ENCODE measurements around the gene RGS17.
"Not testable (repeated sequence)": the region's sequence is repeated elsewhere in the genome, so short reads cannot be mapped to it uniquely, and the experiment has no call there.

The RGS17 gene

GRCh38 chr6:152984513-152984872 is 146.6 kb downstream of the RGS17 start:
- no peak for DNase-seq (ENCODE audit: low spot score)

- DNase-seq (ENCODE audit: low spot score), result peak; percentile 85
Observed at GRCh38 chr6:152983637-152984512, 147.2 kb downstream of the RGS17 start.

GRCh38 chr6:152982904-152983636 is 148.0 kb downstream of the RGS17 start, which contains the start of gene FBXO5:
Gene FBXO5 (minus strand): TSS chr6:152983041. CDS start chr6:152982959, 82 bp downstream.
- DNase-seq (ENCODE audit: low spot score), result peak; percentile 97

DNA sequence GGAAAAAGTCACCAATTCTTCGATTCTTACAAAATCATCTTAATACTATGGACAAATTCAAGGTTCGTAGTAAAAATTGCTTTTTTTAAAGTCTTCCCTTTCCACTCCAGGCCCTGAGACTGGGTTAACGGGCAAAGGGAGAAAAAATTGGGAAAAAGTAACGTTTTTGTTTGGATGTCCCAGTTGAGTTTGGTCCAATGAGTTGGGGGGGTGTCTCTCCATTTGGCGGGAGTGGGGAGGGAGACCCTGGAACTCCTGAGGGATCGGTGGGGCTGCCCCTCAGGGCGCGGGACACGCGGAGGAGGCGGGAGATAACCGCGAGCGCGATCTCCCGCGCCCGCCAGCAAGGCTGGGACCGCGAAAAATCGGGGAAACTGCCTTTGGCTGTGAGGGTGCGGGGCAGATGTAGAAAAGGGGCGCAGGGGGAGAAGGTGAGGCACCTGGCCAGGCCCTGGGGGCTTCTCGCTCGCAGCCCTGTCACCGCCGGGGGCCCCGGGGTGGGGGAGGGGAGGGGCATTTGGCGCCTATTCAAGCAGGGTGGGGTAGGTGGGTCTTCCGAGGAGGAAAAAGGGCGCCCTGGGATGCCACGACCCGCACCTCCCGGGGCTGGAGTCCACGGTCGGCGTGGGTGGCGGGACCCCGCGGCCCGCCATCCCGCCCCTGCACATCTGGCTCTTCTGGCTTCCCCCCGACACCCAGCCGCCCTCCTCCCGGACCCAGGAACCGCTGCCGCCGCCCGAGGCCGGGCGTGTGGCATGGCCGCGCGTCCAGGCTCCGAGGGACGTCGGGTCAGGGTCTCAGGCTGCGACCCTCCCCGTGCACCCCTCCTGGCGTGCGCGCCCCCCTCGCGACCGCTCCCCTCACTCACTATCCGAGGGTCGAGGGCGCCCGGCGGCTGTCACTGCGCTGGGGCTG is 148.8 kb downstream of the RGS17 start:
- DNase-seq (ENCODE audit: low spot score), result no peak

- no peak for DNase-seq (ENCODE audit: low spot score)
Observed at GRCh38 chr6:152981219-152981618, 149.9 kb downstream of the RGS17 start.

DNA sequence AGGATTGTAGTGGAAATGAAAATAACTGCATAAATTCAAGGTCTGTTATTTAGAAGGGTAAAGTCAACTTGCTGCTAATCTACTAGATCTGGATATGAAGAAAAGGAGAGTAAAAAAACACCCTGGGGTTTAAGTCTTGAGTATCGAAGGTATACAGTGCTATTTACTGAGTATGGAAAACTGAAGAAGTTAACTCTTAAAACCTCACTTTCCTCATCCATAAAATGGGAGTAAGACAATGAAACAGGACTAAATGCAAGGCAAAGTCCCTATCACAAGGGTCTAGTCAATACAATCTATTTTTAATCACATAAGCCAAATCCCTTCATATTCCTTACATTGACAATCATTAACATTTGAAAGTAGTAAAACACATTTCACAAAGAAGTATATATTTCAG is 150.4 kb downstream of the RGS17 start:
- no peak for DNase-seq (ENCODE audit: low spot score)

DNA sequence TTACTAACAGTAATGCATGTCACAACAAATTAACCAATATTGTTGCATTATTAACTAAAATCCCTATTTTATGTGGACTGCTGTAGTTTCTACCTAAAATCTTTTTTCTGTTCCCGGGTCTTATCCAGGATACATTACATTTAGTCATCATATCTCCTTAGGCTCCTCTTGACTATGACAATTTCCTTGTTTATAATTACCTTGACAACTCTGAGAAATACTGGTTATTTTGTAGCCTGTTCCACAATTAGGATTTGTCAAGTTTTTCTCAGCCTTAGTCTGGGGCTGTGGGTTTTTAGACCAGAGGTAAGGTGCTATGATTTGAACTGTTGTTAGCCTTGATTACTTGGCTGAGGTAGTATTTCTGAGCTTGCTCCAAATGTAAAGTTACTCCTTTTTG is 152.0 kb downstream of the RGS17 start:
- DNase-seq (ENCODE audit: low spot score), result no peak

DNA sequence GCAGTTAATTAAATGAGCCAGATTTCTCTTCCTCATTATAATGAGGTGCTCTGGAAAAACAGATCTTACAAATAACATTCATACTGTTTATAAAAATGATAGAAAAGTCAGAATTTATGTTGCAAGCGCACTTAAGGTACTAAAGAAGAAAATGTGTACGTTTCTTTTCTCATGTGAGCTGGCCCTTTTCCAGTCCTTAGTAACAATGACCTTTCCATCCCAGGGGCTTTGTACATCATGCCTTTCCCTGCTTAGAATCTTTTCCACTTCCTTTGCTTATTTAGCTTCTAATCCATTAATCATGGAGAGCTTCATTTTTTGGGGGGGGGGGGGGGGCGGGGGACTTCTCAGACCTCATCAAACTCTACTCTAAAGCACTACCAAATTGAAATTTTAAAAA is 153.0 kb downstream of the RGS17 start:
- no peak for DNase-seq (ENCODE audit: low spot score)

GRCh38 chr6:152977556-152977955 is 153.5 kb downstream of the RGS17 start:
- no peak for DNase-seq (ENCODE audit: low spot score)

GRCh38 chr6:152976749-152977148 is 154.3 kb downstream of the RGS17 start:
- DNase-seq (ENCODE audit: low spot score), result no peak

GRCh38 chr6:152975204-152975915 is 155.7 kb downstream of the RGS17 start:
- DNase-seq (ENCODE audit: low spot score), result peak; percentile 46

- no peak for DNase-seq (ENCODE audit: low spot score)
Observed at GRCh38 chr6:152973916-152974315, 157.2 kb downstream of the RGS17 start.

GRCh38 chr6:152969688-152970418 is 161.2 kb downstream of the RGS17 start:
- DNase-seq (ENCODE audit: low spot score), result no peak

DNA sequence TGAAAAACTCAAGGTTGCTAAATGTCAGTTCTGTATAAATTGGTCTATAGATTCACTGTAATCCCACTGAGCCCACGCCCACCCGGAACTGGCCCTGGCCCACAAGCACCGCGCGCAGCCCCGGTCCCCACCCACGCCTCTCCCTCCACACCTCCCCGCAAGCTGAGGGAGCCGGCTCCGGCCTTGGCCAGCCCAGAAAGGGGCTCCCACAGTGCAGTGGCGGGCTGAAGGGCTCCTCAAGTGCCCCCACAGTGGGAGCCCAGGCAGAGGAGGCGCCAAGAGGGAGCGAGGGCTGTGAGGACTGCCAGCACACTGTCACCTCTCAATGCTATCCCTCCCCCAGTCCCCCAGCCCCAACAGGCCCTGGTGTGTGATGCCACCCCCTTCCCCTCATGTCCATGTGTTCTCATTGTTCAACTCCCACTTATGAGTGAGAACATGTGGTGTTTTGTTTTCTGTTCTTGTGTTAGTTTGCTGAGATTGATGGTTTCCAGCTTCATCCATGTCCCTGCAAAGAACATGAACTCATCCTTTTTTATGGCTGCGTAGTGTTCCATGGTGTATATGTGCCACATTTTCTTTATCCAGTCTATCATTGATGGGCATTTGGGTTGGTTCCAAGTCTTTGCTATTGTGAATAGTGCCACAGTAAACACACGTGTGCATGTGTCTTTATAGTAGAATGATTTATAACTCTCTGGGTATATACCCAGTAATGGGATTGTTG is 164.8 kb downstream of the RGS17 start:
- DNase-seq (ENCODE audit: low spot score), result not testable (repeated sequence)

DNA sequence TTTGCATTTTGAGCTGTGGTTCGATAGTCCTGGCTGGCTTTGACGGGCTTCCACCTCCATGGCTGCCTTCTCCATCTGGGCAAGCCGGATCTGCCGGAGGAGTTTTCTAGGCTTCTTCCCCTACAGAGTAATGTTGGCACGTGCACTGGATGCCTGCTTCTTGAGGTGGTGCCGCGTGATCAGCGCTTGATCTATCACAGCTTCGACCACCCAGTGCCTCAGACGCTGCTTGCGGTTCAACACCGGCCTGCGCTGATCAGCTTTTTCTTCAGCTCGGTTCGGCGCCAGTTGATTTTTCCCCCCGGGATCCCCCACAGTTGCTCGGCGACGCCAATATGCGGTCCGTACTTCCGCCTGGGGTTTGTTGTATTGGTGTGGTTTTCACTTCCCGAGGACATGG is 171.7 kb downstream of the RGS17 start:
- no peak for DNase-seq (ENCODE audit: low spot score)

GRCh38 chr6:152957796-152958195 is 173.3 kb downstream of the RGS17 start:
- no peak for DNase-seq (ENCODE audit: low spot score)
